Panc1 (cell line): ENCODE data around the gene ILK. TPM values are rescaled to one million over a fixed set of nuclear protein-coding genes. Genes with fewer than 3 reads are reported as not detected.

Source experiments
- ATAC-seq: fragments of 200-7000 bp; cut with Tn5 transposase; 2 replicates; pipeline ENCODE4 v1.9.1; 2020; ENCODE audit warnings: mild to moderate bottlenecking, moderate library complexity
- BruUV-seq: library from RNA; stranded (reverse); fragments of 400-500 nt; replicated peaks from 2 replicates; lab custom pipeline; 2021; lab: Mats Ljungman, UMichigan
- CTCF ChIA-PET: fragments of 300-600 bp; sonication (Branson Sonifier 250); formaldehyde crosslinking; loops from one replicate; lab custom pipeline; 2022; ENCODE audit warnings: antibody characterized with exemption; lab: Charles Lee
- POLR2A ChIA-PET: fragments of 300-600 bp; sonication (Branson Sonifier 250); formaldehyde crosslinking; loops from one replicate; lab custom pipeline; 2022; ENCODE audit warnings: antibody characterized with exemption; lab: Charles Lee
- DNase-seq: peaks from one replicate; pipeline ENCODE4 v3.0.0-alpha.2; 2010; ENCODE audit warnings: low read depth, low spot score
- H3K27ac ChIP-seq: 2 replicates; pipeline ENCODE4 v1.5.1; 2011; ENCODE audit warnings: mild to moderate bottlenecking, low read length, inconsistent platforms
- H3K27me3 ChIP-seq: fragments of 200-500 bp; sonication (Bioruptor generic); 2 replicates; pipeline ENCODE4 v1.6.0; 2014; ENCODE audit warnings: low read length, inconsistent platforms; ENCODE audit not compliant: control insufficient read depth, insufficient read depth
- H3K36me3 ChIP-seq: fragments of 200-500 bp; sonication (Bioruptor generic); 2 replicates; pipeline ENCODE4 v1.5.1; 2014; ENCODE audit warnings: inconsistent platforms, mild to moderate bottlenecking, low read length, moderate library complexity; ENCODE audit not compliant: control insufficient read depth, insufficient read depth
- H3K4me1 ChIP-seq: 2 replicates; pipeline ENCODE4 v1.5.1; 2011; ENCODE audit warnings: inconsistent platforms, mild to moderate bottlenecking, low read length, moderate library complexity; ENCODE audit not compliant: control insufficient read depth, insufficient read depth
- H3K4me3 ChIP-seq, 2 experiments: 2 replicates each; pipeline ENCODE4 v1.5.1; 2011 to 2012; ENCODE audit warnings: low read depth in 2 of 2, low read length in 2 of 2, mild to moderate bottlenecking in 2 of 2, inconsistent platforms in 1 of 2, moderate library complexity in 1 of 2
- H3K9me3 ChIP-seq: fragments of 200-500 bp; sonication (Bioruptor generic); 2 replicates; pipeline ENCODE4 v1.5.1; 2014; ENCODE audit warnings: low read depth, mild to moderate bottlenecking, inconsistent platforms, low read length, moderate library complexity; ENCODE audit not compliant: control insufficient read depth, insufficient read depth
- CTCF ChIP-seq: fragments of 450-650 bp; IDR thresholded peaks from 2 replicates; pipeline ENCODE4 v1.5.1; 2017; ENCODE audit warnings: mild to moderate bottlenecking
- POLR2AphosphoS5 ChIP-seq: IDR thresholded peaks from 2 replicates; pipeline ENCODE4 v1.6.1; 2012; ENCODE audit warnings: mild to moderate bottlenecking, low read depth, low read length, moderate library complexity
- REST ChIP-seq, 2 experiments: IDR thresholded peaks; 2 replicates each; pipeline ENCODE4 v1.6.1; 2011 to 2012; ENCODE audit warnings: low read depth in 2 of 2, control low read depth in 1 of 2, low read length in 1 of 2, mild to moderate bottlenecking in 1 of 2, moderate library complexity in 1 of 2; ENCODE audit not compliant: insufficient read depth in 1 of 2
- SIN3A ChIP-seq: IDR thresholded peaks from 2 replicates; pipeline ENCODE4 v1.6.1; 2012; ENCODE audit warnings: low read depth, mild to moderate bottlenecking, low read length, moderate library complexity, borderline replicate concordance; ENCODE audit not compliant: insufficient read depth
- TCF7L2 ChIP-seq: IDR thresholded peaks from 2 replicates; pipeline ENCODE4 v1.6.1; 2011; ENCODE audit warnings: mild to moderate bottlenecking, low read depth, low read length, inconsistent platforms
- in situ Hi-C: cut with HindIII; loops from 2 replicates; pipeline ENCODE4 v1.10.0; 2016; ENCODE audit warnings: low sequenced_read_pairs, low pct_unique_long_range_greater_than_20kb
- intact Hi-C: fragments of 100-400 bp; cut with micrococcal nuclease; formaldehyde crosslinking; loops from one replicate; pipeline ENCODE4 v1.10.0; 2022; ENCODE audit not compliant: unreplicated experiment
- total RNA-seq: library from RNA; stranded (reverse); gene quantifications from one replicate; pipeline ENCODE4 v1.2.1, GENCODE V29; 2021; ENCODE audit not compliant: unreplicated experiment

Gene ILK
- total RNA-seq, 1 experiment from 2014 or later: 204 TPM

- no peaks in the 10 kb centered on the region for H3K36me3 ChIP-seq
- no peaks in the 10 kb centered on the region for H3K9me3 ChIP-seq
- ChIA-PET POLR2A (no interaction called here), CTCF (no interaction called here)
- TF ChIP-seq POLR2AphosphoS5 (no peak), CTCF (no peak), REST (IDR thresholded peaks at IDR 0.05; ENCODE audit: insufficient read depth in 1 of 2, low read depth in 2 of 2, low read length in 1 of 2) (no peak), TCF7L2 (no peak), SIN3A (no peak)
- no peak for DNase-seq
- no peaks in the 10 kb centered on the region for H3K4me1 ChIP-seq
- intact Hi-C loops (loop anchor here (10.0 kb wide), 1 partner anchor 727 kb away; no protein-coding TSS in a partner anchor), in situ Hi-C loops (no loop called here)
- no peak overlapping the region for H3K4me3 ChIP-seq
- BruUV-seq: no TSS peak
- H3K27me3 ChIP-seq: no peaks in the 10 kb centered on the region
- no peak overlapping the region for H3K27ac ChIP-seq
- ATAC-seq: no peak
Observed at GRCh38 chr11:6567371-6567745, 36.2 kb upstream of the ILK start.

GRCh38 chr11:6568191-6568918, 35.2 kb upstream of the ILK start:
- in situ Hi-C loops: no loop called here

DNA sequence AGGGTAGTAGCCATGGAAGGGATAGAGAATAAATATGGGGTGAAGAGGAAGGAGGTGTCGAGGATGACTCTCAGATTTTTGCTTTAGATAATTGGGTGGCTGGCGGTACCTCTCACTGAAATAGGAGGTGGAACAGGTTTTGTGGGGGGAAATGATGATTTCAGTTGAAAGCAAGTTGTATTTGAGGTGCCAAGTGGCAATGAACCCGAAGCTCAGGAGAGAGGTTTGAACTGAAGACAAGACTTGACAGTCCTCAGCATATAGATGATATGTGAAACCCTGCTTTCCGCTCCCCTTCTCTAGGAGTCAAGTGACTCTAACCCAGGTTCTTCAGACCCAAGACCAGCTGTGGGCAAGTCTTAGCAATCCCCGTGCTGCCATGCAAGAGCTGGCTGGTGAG, 33.9 kb upstream of the ILK start:
- Histone ChIP-seq H3K27ac (no peak overlapping the region), H3K4me1 (no peaks in the 10 kb centered on the region), H3K4me3 (no peak overlapping the region), H3K36me3 (no peaks in the 10 kb centered on the region), H3K27me3 (no peaks in the 10 kb centered on the region), H3K9me3 (no peaks in the 10 kb centered on the region)
- no TSS peak for BruUV-seq
- no peak for TF ChIP-seq CTCF
- no peak for TF ChIP-seq SIN3A
- no peak for TF ChIP-seq TCF7L2
- TF ChIP-seq POLR2AphosphoS5: no peak
- no peak for TF ChIP-seq REST (IDR thresholded peaks at IDR 0.05; ENCODE audit: insufficient read depth in 1 of 2, low read depth in 2 of 2, low read length in 1 of 2)
- in situ Hi-C loops: no loop called here
- ATAC-seq (no peak), DNase-seq (no peak)
- intact Hi-C loops: loop anchor here (10.0 kb wide), 1 partner anchor 725 kb away; no protein-coding TSS in a partner anchor
- ChIA-PET POLR2A (no interaction called here), CTCF (no interaction called here)

More at GRCh38 chr11:6568191-6568918, 35.2 kb upstream of the ILK start:
- Histone ChIP-seq H3K4me3 (no peak overlapping the region), H3K4me1 (no peaks in the 10 kb centered on the region), H3K9me3 (no peaks in the 10 kb centered on the region), H3K27me3 (no peaks in the 10 kb centered on the region), H3K27ac (no peak overlapping the region), H3K36me3 (no peaks in the 10 kb centered on the region)
- BruUV-seq: no TSS peak
- CTCF ChIA-PET: interaction anchor here (0.7 kb wide), 1 partner anchor 1636 kb away, joined by 6 read pairs; no protein-coding TSS in a partner anchor
- POLR2A ChIA-PET: no interaction called here
- ATAC-seq (0 out of 2 replicates have a peak, but pooled peaks have one; percentile 25), DNase-seq (no peak)
- no peak for TF ChIP-seq SIN3A
- intact Hi-C loops: loop anchor here (10.0 kb wide), 1 partner anchor 726 kb away; no protein-coding TSS in a partner anchor
